ENCODE data around the gene CABCOCO1.

Gene CABCOCO1

DNA sequence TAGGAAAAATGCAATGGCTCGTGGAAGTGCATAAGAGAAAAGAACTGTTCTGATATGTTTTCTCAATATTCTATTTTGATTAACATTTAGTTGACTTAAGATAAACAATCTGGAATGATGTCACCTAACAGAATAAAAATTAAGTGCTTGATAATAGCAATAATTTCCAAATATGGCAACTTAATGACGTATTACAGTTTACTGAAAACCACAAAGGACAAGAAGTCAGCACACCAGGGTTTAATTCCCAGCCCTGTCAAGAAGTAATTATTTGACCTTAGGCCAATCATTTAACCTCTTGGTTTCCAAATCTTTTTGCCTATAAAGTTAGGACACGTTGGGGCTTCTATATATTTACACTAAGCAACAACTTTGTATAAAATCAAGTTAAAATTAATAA lies 95.7 kb downstream of the CABCOCO1 start:
- no peaks in the 10 kb centered on the region for H3K27me3 ChIP-seq
- no peak for DNase-seq
- TF ChIP-seq CTCF (IDR thresholded peaks at IDR 0.05), result no peak
- H3K4me1 ChIP-seq, result peaks cover 0 to 58% (median 15%) of the 10 kb centered on the region in 4 donors
- intact Hi-C loops (cut with DNase I; ENCODE audit: low total_unique reads), result no loop called here
- peak overlapping the region in 1 of 2 donors; percentile 34 for H3K27ac ChIP-seq
- H3K4me3 ChIP-seq, result no peak overlapping the region
- no peaks in the 10 kb centered on the region for H3K9me3 ChIP-seq
- no peaks in the 10 kb centered on the region for H3K36me3 ChIP-seq

- Histone ChIP-seq H3K9me3 (no peaks in the 10 kb centered on the region), H3K36me3 (no peaks in the 10 kb centered on the region), H3K27me3 (no peaks in the 10 kb centered on the region), H3K4me3 (no peak overlapping the region), H3K27ac (no peak overlapping the region), H3K4me1 (peaks cover 0 to 45% (median 8%) of the 10 kb centered on the region in 4 donors)
- DNase-seq, result no peak
- TF ChIP-seq CTCF (IDR thresholded peaks at IDR 0.05), result no peak
- intact Hi-C loops (cut with DNase I; ENCODE audit: low total_unique reads), result no loop called here
Measured at GRCh38 chr10:61759751-61760150, 97.0 kb downstream of the CABCOCO1 start.

- no peaks in the 10 kb centered on the region for H3K9me3 ChIP-seq
- DNase-seq, result no peak
- peak overlapping the region; percentile 51 to 56 for H3K27ac ChIP-seq
- no peaks in the 10 kb centered on the region for H3K36me3 ChIP-seq
- no peak overlapping the region for H3K4me3 ChIP-seq
- no peak for TF ChIP-seq CTCF (IDR thresholded peaks at IDR 0.05)
- intact Hi-C loops (cut with DNase I; ENCODE audit: low total_unique reads), result no loop called here
- no peaks in the 10 kb centered on the region for H3K27me3 ChIP-seq
- peaks cover 0 to 41% (median 6%) of the 10 kb centered on the region in 4 donors for H3K4me1 ChIP-seq
Measured at GRCh38 chr10:61760943-61761824, 98.5 kb downstream of the CABCOCO1 start.

GRCh38 chr10:61761825-61762217 lies 99.1 kb downstream of the CABCOCO1 start:
- peaks cover 0 to 38% (median 6%) of the 10 kb centered on the region in 4 donors for H3K4me1 ChIP-seq
- no peak for DNase-seq
- H3K4me3 ChIP-seq, result no peak overlapping the region
- H3K9me3 ChIP-seq, result no peaks in the 10 kb centered on the region
- intact Hi-C loops (cut with DNase I; ENCODE audit: low total_unique reads), result no loop called here
- no peak for TF ChIP-seq CTCF (IDR thresholded peaks at IDR 0.05)
- no peak overlapping the region for H3K27ac ChIP-seq
- no peaks in the 10 kb centered on the region for H3K27me3 ChIP-seq
- H3K36me3 ChIP-seq, result no peaks in the 10 kb centered on the region

GRCh38 chr10:61763778-61764177 lies 101.0 kb downstream of the CABCOCO1 start:
- H3K9me3 ChIP-seq, result no peaks in the 10 kb centered on the region
- intact Hi-C loops (cut with DNase I; ENCODE audit: low total_unique reads), result no loop called here
- TF ChIP-seq CTCF (IDR thresholded peaks at IDR 0.05), result no peak
- H3K4me3 ChIP-seq, result no peak overlapping the region
- no peak for DNase-seq
- no peaks in the 10 kb centered on the region for H3K27me3 ChIP-seq
- peaks cover 0 to 26% (median 4%) of the 10 kb centered on the region in 4 donors for H3K4me1 ChIP-seq
- H3K36me3 ChIP-seq, result no peaks in the 10 kb centered on the region
- H3K27ac ChIP-seq, result no peak overlapping the region

Measured in tibial artery (tissue), 4 donors.